CD4-positive, alpha-beta T cell treated with Interleukin-2 at 100 ng/mL for 4 hours (primary cell): Measurements from ENCODE around the gene ABCB1.
"Not testable (repeated sequence)": the region's sequence is repeated elsewhere in the genome, so short reads cannot be mapped to it uniquely, and the experiment has no call there.

Experiments
- DNase-seq: peaks from one replicate; pipeline ENCODE4 v3.0.0-alpha.2; 2020; ENCODE audit warnings: low spot score

ABCB1 gene

DNA sequence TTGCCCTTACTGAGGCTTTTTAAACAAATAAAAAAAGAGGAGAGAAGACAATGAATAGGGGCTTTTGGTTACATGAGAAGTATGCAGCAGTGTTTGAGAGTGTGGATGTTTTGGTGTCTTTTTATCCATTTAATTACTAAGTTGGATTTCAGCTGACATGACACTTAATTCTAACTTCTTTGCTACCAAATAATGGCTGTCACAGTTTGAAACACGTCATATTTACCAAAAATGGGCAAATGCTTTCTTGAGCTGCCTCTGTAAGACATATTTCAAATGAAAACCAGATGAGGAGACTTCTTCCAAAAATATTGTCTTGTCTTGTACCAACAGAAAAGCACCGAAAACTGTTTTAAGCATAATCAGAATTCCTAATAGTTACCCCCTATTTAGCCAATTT lies 129.2 kb downstream of the ABCB1 start:
- no peak for DNase-seq

DNA sequence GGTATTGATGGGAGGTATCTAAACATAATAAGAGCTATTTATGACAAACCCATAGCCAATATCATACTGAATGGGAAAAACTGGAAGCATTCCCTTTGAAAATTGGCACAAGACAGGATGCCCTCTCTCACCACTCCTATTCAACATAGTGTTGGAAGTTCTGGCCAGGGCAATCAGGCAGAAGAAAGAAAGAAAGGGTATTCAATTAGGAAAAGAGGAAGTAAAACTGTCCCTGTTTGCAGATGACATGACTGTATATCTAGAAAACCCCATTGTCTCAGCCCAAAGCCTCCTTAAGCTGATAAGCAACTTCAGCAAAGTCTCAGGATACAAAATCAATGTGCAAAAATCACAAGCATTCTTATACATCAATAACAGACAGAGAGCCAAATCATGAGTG lies 131.5 kb downstream of the ABCB1 start:
- not testable (repeated sequence) for DNase-seq

DNA sequence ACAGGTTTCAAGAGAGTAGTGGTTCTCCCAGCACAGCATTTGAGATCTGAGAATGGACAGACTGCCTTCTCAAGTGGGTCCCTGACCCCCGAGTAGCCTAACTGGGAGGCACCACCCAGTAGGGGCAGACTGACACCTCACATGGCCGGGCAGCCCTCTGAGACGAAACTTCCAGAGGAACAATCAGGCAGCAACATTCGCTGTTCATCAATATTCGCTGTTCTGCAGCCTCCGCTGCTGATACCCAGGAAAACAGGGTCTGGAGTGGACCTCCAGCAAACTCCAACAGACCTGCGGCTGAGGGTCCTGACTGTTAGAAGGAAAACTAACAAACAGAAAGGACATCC lies 135.2 kb downstream of the ABCB1 start:
- DNase-seq = not testable (repeated sequence)

DNA sequence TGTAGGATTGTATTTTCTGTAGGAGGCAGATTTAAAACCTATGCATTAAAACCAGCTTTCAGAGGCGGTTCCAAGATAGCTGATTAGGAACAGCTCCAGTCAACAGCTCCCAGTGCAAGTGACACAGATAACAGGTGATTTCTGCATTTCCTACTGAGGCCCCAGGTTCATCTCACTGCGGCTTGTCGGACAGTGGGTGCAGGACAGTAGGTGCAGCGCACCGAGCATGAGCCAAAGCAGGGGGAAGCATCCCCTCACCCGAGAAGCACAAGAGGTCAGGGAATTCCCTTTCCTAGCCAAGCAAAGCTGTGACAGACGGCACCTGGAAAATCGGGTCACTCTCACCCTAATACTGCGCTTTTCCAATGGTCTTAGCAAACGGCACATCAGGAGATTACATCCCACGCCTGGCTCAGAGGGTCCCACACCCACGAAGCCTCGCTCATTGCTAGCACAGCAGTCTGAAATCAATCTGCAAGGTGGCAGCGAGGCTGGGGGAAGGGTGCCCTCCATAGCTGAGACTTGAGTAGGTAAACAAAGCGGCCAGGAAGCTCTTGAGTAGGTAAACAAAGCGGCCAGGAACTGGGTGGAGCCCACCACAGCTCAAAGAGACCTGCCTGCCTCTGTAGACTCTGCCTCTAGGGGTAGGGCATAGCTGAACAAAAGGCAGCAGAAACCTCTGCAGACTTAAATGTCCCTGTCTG lies 135.7 kb downstream of the ABCB1 start:
- not testable (repeated sequence) for DNase-seq

DNA sequence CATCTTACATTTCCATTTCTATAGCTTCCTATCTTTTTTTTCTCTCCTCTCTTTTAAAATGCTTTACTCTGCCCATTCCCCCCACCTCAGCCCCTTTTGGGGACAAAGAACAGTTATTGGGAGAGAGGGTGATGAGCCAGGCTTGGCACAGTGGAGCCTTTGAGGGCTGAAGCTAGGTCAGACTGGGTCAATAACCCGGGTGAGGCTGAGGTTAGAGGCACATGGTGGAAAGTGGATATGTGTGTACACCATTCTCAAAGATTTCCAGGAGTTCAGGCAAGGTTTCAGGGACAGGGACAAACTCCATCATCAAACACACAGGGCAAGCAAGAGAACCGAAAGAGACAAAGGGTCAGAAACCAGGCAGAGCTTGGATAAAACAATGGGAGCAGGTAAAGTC lies 136.7 kb downstream of the ABCB1 start:
- DNase-seq = no peak

DNA sequence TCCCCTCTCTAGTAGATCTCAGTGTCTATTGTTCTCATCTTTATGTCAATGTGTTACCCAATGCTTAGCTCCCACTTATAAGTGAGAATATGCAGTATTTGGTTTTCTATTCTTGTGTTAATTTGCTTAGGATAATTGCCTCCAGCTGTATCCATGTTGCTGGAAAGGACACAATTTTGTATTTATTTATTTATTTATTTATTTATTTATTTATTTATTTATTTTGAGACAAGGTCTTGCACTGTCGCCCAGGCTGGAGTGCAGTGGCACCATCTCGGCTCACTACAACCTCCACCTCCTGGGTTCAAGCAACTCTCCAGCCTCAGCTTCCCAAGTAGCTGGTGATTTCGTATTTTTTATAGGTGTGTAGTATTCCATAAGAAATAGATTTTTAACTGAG lies 140.2 kb downstream of the ABCB1 start:
- not testable (repeated sequence) for DNase-seq

DNA sequence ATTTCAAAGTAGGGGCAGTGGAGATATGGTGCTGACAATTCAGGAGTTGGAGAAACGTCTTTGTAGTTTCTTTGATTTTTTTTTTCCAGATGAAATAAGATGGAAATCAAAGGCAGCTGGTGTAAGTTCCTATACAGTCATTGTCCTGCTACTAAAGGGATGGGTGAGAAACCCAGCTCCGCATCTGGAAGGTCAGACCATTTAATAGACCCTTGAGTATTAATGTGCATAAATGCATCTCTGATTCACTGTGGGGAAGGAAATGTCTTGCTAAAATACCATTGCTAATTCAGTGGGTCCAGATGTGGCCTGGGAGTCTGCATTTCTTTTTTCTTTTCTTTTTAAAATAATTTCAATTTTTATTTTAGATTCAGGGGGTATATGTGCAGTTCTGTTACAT lies 140.7 kb downstream of the ABCB1 start:
- no peak for DNase-seq

DNA sequence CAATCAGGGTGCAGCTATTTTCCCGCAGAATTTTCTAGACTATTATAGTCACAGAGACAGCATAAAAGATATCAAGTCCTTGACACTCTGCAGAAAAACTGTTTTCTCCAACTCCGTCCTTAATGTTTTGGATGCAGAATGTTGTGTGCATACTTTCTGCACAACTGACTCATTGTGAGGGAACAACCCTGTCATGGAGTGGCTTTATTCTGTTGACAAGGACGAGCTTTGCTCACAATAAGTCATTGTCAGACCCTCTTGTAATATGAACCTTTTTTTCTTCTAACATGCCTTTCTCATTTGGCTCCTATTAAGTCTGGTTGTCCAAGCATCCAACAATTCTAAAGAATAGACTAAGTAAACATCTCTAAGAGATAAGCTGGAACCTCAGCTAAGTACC lies 142.5 kb downstream of the ABCB1 start:
- no peak for DNase-seq

DNA sequence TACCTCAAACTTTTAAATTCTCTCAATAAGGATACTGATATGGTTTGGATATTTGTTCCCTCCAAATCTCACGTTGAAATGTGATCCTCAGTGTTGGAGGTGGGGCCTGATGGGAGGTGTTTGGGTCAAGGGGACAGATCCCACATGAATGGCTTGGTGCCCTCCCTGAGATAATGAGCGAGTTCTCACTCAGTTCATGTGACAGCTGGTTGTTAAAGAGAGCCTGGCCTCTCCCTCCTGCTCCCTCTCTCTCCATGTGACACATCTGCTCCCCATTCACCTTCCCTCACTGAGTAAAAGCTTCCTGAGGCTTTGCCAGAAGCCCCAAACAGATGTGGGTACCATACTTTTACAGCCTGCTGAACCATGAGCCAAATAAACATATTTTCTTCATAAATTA lies 144.4 kb downstream of the ABCB1 start:
- no peak for DNase-seq
